Parathyroid adenoma (tissue), 2 donors: ENCODE results near the gene DSCAML1.

Experiments used
- H2AFZ ChIP-seq: fragments of 300-600 bp; sonication (generic); one replicate; pipeline ENCODE4 v1.7.0; 2017; ENCODE audit warnings: antibody characterized with exemption, mild to moderate bottlenecking
- H3K27ac ChIP-seq: fragments of 300-600 bp; sonication (generic); one replicate; pipeline ENCODE4 v1.7.0; 2017
- H3K27me3 ChIP-seq: fragments of 300-600 bp; sonication (generic); one replicate; pipeline ENCODE4 v1.7.0; 2017; ENCODE audit warnings: low read length; ENCODE audit not compliant: control insufficient read depth, insufficient read depth
- H3K36me3 ChIP-seq: fragments of 300-600 bp; sonication (generic); one replicate; pipeline ENCODE4 v1.7.0; 2017; ENCODE audit warnings: low read length; ENCODE audit not compliant: control insufficient read depth, insufficient read depth
- H3K4me1 ChIP-seq: fragments of 300-600 bp; sonication (generic); one replicate; pipeline ENCODE4 v1.7.0; 2017; ENCODE audit warnings: control low read depth
- H3K4me2 ChIP-seq: fragments of 300-600 bp; sonication (generic); one replicate; pipeline ENCODE4 v1.7.0; 2017; ENCODE audit warnings: low read length
- H3K4me3 ChIP-seq: fragments of 300-600 bp; sonication (generic); one replicate; pipeline ENCODE4 v1.7.0; 2017; ENCODE audit warnings: low read depth, low read length
- H3K79me2 ChIP-seq: fragments of 300-600 bp; sonication (generic); one replicate; pipeline ENCODE4 v1.7.0; 2017; ENCODE audit warnings: control low read depth
- H3K9ac ChIP-seq: fragments of 300-600 bp; sonication (generic); one replicate; pipeline ENCODE4 v1.7.0; 2017; ENCODE audit warnings: mild to moderate bottlenecking
- H3K9me3 ChIP-seq: fragments of 300-600 bp; sonication (generic); one replicate; pipeline ENCODE4 v1.7.0; 2017; ENCODE audit warnings: low read length; ENCODE audit not compliant: control insufficient read depth
- TF ChIP-seq, protein P1 (sequence below): fragments of 300-600 bp; sonication (generic); IDR thresholded peaks from one replicate; pipeline ENCODE4 v1.7.0; 2017; ENCODE audit warnings: antibody characterized with exemption, mild to moderate bottlenecking
- donor health status: primary hyperparathyroidism.

The DSCAML1 gene

DNA sequence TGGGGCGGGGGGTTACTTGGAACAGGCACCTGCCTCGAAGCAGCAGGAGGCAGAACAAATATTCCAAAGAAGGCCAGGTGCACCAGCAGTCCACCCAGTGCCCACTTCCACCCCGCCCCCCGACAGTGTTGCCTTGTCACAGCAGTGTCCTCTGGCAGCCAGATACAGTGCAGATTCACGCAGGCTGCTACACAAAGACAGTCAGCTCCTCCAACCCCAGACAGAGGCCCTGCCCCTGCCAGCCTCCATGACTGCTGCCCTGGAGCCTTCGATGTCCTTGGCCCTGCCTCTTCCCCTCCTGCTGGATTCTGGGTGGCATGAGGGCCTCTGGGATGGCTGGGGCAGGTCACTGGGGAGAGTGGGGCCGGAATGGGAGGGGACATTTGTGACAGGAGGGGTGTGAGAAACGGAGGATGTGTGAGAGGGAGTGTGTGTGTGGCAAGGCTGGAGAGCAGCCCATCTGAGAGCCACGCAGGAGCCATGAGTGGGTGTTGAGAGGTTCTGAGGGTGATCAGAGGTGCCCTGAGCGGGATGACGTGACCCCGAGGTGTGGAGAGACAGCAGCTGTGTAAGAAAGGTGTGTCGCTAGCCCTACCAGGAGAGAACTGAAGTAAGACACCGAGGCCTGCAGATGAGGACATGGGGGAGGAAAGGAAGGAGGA is 295.6 kb downstream of the DSCAML1 start:
- Histone ChIP-seq H3K4me1 (no peaks in the 10 kb centered on the region), H3K4me3 (no peak overlapping the region), H3K36me3 (no peaks in the 10 kb centered on the region), H2AFZ (no peak overlapping the region), H3K9me3 (no peaks in the 10 kb centered on the region), H3K9ac (no peak overlapping the region), H3K27ac (no peak overlapping the region), H3K27me3 (no peaks in the 10 kb centered on the region), H3K4me2 (no peak overlapping the region), H3K79me2 (no peaks in the 10 kb centered on the region)
- TF ChIP-seq, protein P1, sequence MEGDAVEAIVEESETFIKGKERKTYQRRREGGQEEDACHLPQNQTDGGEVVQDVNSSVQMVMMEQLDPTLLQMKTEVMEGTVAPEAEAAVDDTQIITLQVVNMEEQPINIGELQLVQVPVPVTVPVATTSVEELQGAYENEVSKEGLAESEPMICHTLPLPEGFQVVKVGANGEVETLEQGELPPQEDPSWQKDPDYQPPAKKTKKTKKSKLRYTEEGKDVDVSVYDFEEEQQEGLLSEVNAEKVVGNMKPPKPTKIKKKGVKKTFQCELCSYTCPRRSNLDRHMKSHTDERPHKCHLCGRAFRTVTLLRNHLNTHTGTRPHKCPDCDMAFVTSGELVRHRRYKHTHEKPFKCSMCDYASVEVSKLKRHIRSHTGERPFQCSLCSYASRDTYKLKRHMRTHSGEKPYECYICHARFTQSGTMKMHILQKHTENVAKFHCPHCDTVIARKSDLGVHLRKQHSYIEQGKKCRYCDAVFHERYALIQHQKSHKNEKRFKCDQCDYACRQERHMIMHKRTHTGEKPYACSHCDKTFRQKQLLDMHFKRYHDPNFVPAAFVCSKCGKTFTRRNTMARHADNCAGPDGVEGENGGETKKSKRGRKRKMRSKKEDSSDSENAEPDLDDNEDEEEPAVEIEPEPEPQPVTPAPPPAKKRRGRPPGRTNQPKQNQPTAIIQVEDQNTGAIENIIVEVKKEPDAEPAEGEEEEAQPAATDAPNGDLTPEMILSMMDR: no peak

DNA sequence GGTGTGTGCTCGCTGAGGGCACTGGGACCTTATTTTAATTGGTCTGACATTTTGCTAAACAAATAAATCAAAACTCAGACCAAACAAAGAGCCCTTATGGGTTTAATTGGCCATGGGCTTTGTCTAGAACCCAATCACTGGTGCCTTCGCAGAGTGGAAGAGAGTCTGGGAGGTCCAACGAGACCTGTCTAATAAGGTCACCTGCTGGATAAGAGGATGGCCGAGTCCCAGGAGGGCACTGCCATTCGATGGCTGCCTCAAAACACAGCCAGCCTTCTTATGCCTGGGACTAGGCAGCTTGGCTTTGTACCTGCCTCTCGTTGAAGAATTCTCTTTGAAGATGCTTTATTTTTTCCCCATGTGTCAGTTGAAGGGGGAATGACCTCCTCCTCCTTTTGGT is 298.2 kb downstream of the DSCAML1 start:
- Histone ChIP-seq H3K4me2 (no peak overlapping the region), H3K9me3 (no peaks in the 10 kb centered on the region), H3K79me2 (no peaks in the 10 kb centered on the region), H3K4me1 (no peaks in the 10 kb centered on the region), H3K9ac (no peak overlapping the region), H2AFZ (no peak overlapping the region), H3K36me3 (no peaks in the 10 kb centered on the region), H3K4me3 (no peak overlapping the region), H3K27ac (no peak overlapping the region), H3K27me3 (no peaks in the 10 kb centered on the region)
- TF ChIP-seq, protein P1: no peak

DNA sequence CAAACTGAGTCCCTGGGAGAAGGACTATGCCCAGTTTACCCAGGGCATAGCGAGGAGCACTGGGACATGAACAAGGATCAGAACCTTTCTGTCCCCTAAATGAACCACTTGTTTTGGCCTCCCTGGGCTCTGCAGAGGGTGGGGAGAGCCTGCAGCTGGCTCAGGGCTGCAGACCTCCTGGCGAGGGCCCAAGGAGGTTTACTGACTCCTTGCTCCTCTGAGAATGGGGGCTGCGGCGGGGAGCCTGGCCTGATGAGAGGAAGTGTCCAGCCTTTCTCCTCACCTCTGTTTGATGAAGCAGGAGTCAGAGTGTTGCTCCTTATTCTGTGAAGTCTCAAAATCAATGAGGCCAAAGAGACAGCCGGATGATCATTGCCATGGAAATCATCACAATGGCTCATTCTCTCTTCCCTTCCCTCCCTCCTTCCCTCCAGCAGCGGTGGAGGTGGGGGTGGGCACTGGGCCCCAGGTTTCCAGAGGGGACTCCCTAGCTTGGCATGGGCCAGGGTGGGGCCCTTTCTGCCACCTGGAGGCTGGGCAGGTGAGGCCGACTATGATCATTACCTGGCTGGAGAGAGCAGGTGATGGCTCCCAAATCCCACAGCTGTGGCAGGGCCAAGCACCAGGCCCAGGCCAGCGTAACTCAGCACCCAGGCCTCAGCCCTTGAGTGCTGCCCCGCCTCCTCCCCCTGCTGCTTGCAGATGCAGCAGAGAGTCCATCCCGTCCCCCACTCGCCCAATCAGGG is 299.6 kb downstream of the DSCAML1 start:
- Histone ChIP-seq H3K4me1 (no peaks in the 10 kb centered on the region), H3K27ac (no peak overlapping the region), H3K4me2 (no peak overlapping the region), H3K27me3 (no peaks in the 10 kb centered on the region), H3K9me3 (no peaks in the 10 kb centered on the region), H2AFZ (no peak overlapping the region), H3K36me3 (no peaks in the 10 kb centered on the region), H3K79me2 (no peaks in the 10 kb centered on the region), H3K4me3 (no peak overlapping the region), H3K9ac (no peak overlapping the region)
- TF ChIP-seq, protein P1: no peak

DNA sequence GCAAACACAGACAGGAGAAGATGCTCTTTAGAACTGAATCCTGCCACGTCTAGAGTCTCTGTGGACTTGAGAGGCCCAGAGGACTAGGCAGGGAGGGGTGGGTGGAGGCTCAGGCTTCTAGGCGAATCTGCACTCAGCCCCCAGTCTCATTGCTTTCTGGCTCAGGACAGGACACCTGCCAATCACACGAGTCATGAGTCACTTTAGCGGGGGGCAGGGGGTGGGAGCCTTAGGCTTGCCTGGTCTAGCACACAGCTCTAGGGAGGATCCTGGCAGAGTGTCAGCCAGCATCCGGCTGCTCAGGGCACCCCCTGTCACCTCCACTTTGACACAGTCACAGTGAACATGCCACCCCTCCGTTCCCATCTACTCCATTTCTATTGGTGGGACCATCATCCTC is 301.7 kb downstream of the DSCAML1 start:
- H3K9ac ChIP-seq: no peak overlapping the region
- H3K4me2 ChIP-seq: no peak overlapping the region
- H3K27me3 ChIP-seq: no peaks in the 10 kb centered on the region
- TF ChIP-seq, protein P1: no peak
- no peaks in the 10 kb centered on the region for H3K79me2 ChIP-seq
- H3K4me3 ChIP-seq: no peak overlapping the region
- no peaks in the 10 kb centered on the region for H3K9me3 ChIP-seq
- H3K27ac ChIP-seq: no peak overlapping the region
- no peak overlapping the region for H2AFZ ChIP-seq
- H3K36me3 ChIP-seq: no peaks in the 10 kb centered on the region
- H3K4me1 ChIP-seq: no peaks in the 10 kb centered on the region
